Endothelial cell of umbilical vein (primary cell): ENCODE results near the gene FMO5.
"Not testable (repeated sequence)": the region's sequence is repeated elsewhere in the genome, so short reads cannot be mapped to it uniquely, and the experiment has no call there.

ENCODE experiments used
- CTCF ChIP-seq, 2 donors: IDR thresholded peaks; 1 replicate in 1 of 2; 2 replicates in 1 of 2; pipeline ENCODE4 v1.5.1; 2011; ENCODE audit warnings: low read length in 2 of 2, mild to moderate bottlenecking in 2 of 2, moderate library complexity in 2 of 2, control low read depth in 1 of 2, inconsistent platforms in 1 of 2, low read depth in 1 of 2; ENCODE audit not compliant: insufficient read depth in 1 of 2; ENCODE audit errors: extremely low read depth in 1 of 2
- EZH2 ChIP-seq: IDR thresholded peaks from 2 replicates; pipeline ENCODE4 v1.6.1; 2012; ENCODE audit warnings: borderline replicate concordance, low read depth, mild to moderate bottlenecking, moderate library complexity, low read length, inconsistent platforms; ENCODE audit not compliant: severe bottlenecking
- FOS ChIP-seq: IDR thresholded peaks from 2 replicates; pipeline ENCODE4 v1.6.1; 2011; ENCODE audit warnings: mild to moderate bottlenecking, low read length, moderate library complexity, borderline replicate concordance; ENCODE audit not compliant: insufficient read depth
- JUN ChIP-seq: IDR thresholded peaks from 2 replicates; pipeline ENCODE4 v1.6.1; 2011; ENCODE audit warnings: borderline replicate concordance, low read depth; ENCODE audit not compliant: insufficient read length, insufficient read depth
- MYC ChIP-seq: IDR thresholded peaks from one replicate; pipeline ENCODE4 v1.6.1; 2011; ENCODE audit warnings: mild to moderate bottlenecking, low read depth, low read length
- POLR2A ChIP-seq: IDR thresholded peaks from 2 replicates; pipeline ENCODE4 v1.6.1; 2012; ENCODE audit warnings: low read depth, mild to moderate bottlenecking, control low read depth, low read length
- POLR2AphosphoS5 ChIP-seq: IDR thresholded peaks from 2 replicates; pipeline ENCODE4 v1.6.1; 2012; ENCODE audit warnings: low read depth, mild to moderate bottlenecking, control low read depth, low read length, moderate library complexity; ENCODE audit not compliant: insufficient read depth
- TF ChIP-seq, protein P1 (sequence below): IDR thresholded peaks from 2 replicates; pipeline ENCODE4 v1.6.1; 2011; ENCODE audit not compliant: insufficient read depth, insufficient read length

GRCh38 chr1:147240131-147240721, 15.1 kb upstream of the FMO5 start:
- not testable (repeated sequence) for TF ChIP-seq EZH2; POLR2A; CTCF (IDR thresholded peaks at IDR 0.05; ENCODE audit: extremely low read depth in 1 of 2, insufficient read depth in 1 of 2, low read depth in 1 of 2, low read length in 2 of 2); MYC; JUN; POLR2AphosphoS5; FOS
- TF ChIP-seq, protein P1, sequence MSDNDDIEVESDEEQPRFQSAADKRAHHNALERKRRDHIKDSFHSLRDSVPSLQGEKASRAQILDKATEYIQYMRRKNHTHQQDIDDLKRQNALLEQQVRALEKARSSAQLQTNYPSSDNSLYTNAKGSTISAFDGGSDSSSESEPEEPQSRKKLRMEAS, result not testable (repeated sequence)
